Ramos (cell line): Measurements from ENCODE around the gene SLFN5.
"Not testable (repeated sequence)": the region's sequence is repeated elsewhere in the genome, so short reads cannot be mapped to it uniquely, and the experiment has no call there.

Source experiments
- in situ Hi-C: fragments of 300-500 bp; cut with MboI; formaldehyde crosslinking; loops from one replicate; pipeline ENCODE4 v1.14.3; 2022; ENCODE audit warnings: low sequenced_read_pairs; ENCODE audit not compliant: unreplicated experiment

Gene SLFN5

GRCh38 chr17:35241520-35241919, 1.4 kb upstream of the SLFN5 start:
- in situ Hi-C loops, result no loop called here

- in situ Hi-C loops, result no loop called here
These were observed 591 bp upstream of the SLFN5 start for GRCh38 chr17:35242158-35242804.

GRCh38 chr17:35243561-35244340, 879 bp downstream of the SLFN5 start:
- in situ Hi-C loops, result no loop called here

- in situ Hi-C loops, result no loop called here
These were observed 1.7 kb downstream of the SLFN5 start for GRCh38 chr17:35244341-35245195.

GRCh38 chr17:35245196-35245486, 2.3 kb downstream of the SLFN5 start:
- in situ Hi-C loops, result no loop called here

GRCh38 chr17:35252651-35253050, 9.8 kb downstream of the SLFN5 start:
- in situ Hi-C loops, result no loop called here

- in situ Hi-C loops, result no loop called here
These were observed 11.4 kb downstream of the SLFN5 start for GRCh38 chr17:35254107-35254773.

GRCh38 chr17:35255316-35255715, 12.4 kb downstream of the SLFN5 start:
- in situ Hi-C loops, result no loop called here

- in situ Hi-C loops, result no loop called here
These were observed 13.8 kb downstream of the SLFN5 start for GRCh38 chr17:35256629-35257028.

- in situ Hi-C loops, result no loop called here
These were observed 14.4 kb downstream of the SLFN5 start for GRCh38 chr17:35257208-35257659.

GRCh38 chr17:35259001-35259400, 16.1 kb downstream of the SLFN5 start:
- in situ Hi-C loops, result no loop called here

- in situ Hi-C loops, result no loop called here
These were observed 22.2 kb downstream of the SLFN5 start for GRCh38 chr17:35265071-35265470.

GRCh38 chr17:35265566-35266141, 22.8 kb downstream of the SLFN5 start:
- in situ Hi-C loops, result no loop called here

GRCh38 chr17:35274167-35275066, 31.5 kb downstream of the SLFN5 start:
- in situ Hi-C loops, result not testable (repeated sequence)

GRCh38 chr17:35278454-35278853, 35.6 kb downstream of the SLFN5 start:
- in situ Hi-C loops, result not testable (repeated sequence)

GRCh38 chr17:35278876-35279275, 36.0 kb downstream of the SLFN5 start:
- in situ Hi-C loops, result not testable (repeated sequence)

- in situ Hi-C loops, result no loop called here
These were observed 40.9 kb downstream of the SLFN5 start for GRCh38 chr17:35283767-35284166.

- in situ Hi-C loops, result no loop called here
These were observed 42.1 kb downstream of the SLFN5 start for GRCh38 chr17:35284955-35285354.

GRCh38 chr17:35286120-35286781, 43.4 kb downstream of the SLFN5 start:
- in situ Hi-C loops, result no loop called here
